A549 treated with Mapracorat at 1 μM for 4 hours (cell line): ENCODE data around the gene OR52K1. TPM values are rescaled to one million over a fixed set of nuclear protein-coding genes. Genes with fewer than 3 reads are reported as not detected.

Source experiments
- total RNA-seq: library from RNA; stranded (reverse); fragments of 200-300 nt; extraction: Qiagen RNA extraction; gene quantifications from 5 replicates; pipeline ENCODE4 v1.2.3, GENCODE V29; 2022

Gene OR52K1
- total RNA-seq, result not detected in 5 replicates

GRCh38 chr11:4482445-4482844, at the start of gene OR52K1:
TSS of gene OR52K1 (plus strand) at chr11:4482646. CDS start at chr11:4488901, 6,255 bp downstream.

GRCh38 chr11:4448995-4449394, 33.5 kb upstream of the OR52K1 start, which contains the start of gene OR52K2:
TSS of gene OR52K2 (plus strand) at chr11:4449295. CDS start at chr11:4449340, 45 bp downstream.

Other genes with a start within 250 kb of the OR52K1 start
- not detected in 5 replicates for gene OR52B4, start 114.3 kb upstream of the OR52K1 start, total RNA-seq
- 19.6 to 23.8 TPM (median 20.9 TPM) in 5 replicates for gene TRIM21, start 88.9 kb upstream of the OR52K1 start, total RNA-seq
- gene OR52K2, start 33.4 kb upstream of the OR52K1 start, total RNA-seq, result not detected in 5 replicates
- gene OR52M1, start 62.5 kb downstream of the OR52K1 start, total RNA-seq, result not detected in 5 replicates
- not detected in 5 replicates for gene OR52I2, start 99.1 kb downstream of the OR52K1 start, total RNA-seq
- gene OR52I1, start 111.4 kb downstream of the OR52K1 start, total RNA-seq, result not detected in 5 replicates
- 8.1 to 10.4 TPM (median 9.9 TPM) in 5 replicates for gene TRIM68, start 125.6 kb downstream of the OR52K1 start, total RNA-seq
- gene OR51D1, start 154.8 kb downstream of the OR52K1 start, total RNA-seq, result not detected in 5 replicates
- gene OR51E1, start 161.3 kb downstream of the OR52K1 start, total RNA-seq, result not detected in 5 replicates
- gene OR51E2, start 215.2 kb downstream of the OR52K1 start, total RNA-seq, result not detected in 5 replicates
- not detected in 5 replicates for gene MMP26, start 222.1 kb downstream of the OR52K1 start, total RNA-seq